Upper lobe of left lung (tissue), 6 donors: ENCODE results near the gene IQSEC1. TPM values are rescaled to one million over a fixed set of nuclear protein-coding genes. Genes with fewer than 3 reads are reported as not detected.

ENCODE experiments used
- ATAC-seq, 2 donors: fragments of 200-7000 bp; cut with Tn5 transposase; one replicate each; pipeline ENCODE4 v1.9.1; 2022; ENCODE audit warnings: mild to moderate bottlenecking in 2 of 2, moderate library complexity in 2 of 2; ENCODE audit not compliant: low FRiP score in 2 of 2
- DNase-seq, 2 donors: peaks; one replicate each; pipeline ENCODE4 v3.0.0-alpha.2; 2019 to 2020
- H3K27ac ChIP-seq, 4 donors: fragments of 200-600 bp; sonication (generic); one replicate each; pipeline ENCODE4 v1.5.1; 2016 to 2019
- H3K27me3 ChIP-seq, 4 donors: fragments of 200-600 bp; sonication (generic); one replicate each; pipeline ENCODE4 v1.5.1; 2017 to 2019
- H3K36me3 ChIP-seq, 4 donors: fragments of 200-600 bp; sonication (generic); one replicate each; pipeline ENCODE4 v1.5.1; 2016 to 2019
- H3K4me1 ChIP-seq, 4 donors: fragments of 200-600 bp; sonication (generic); one replicate each; pipeline ENCODE4 v1.5.1; 2018 to 2019
- H3K4me3 ChIP-seq, 4 donors: fragments of 200-600 bp; sonication (generic); one replicate each; pipeline ENCODE4 v1.5.1; 2017 to 2019; ENCODE audit warnings: mild to moderate bottlenecking in 2 of 4, moderate library complexity in 1 of 4
- H3K9me3 ChIP-seq, 4 donors: fragments of 200-600 bp; sonication (generic); one replicate each; pipeline ENCODE4 v1.5.1; 2018 to 2019
- CTCF ChIP-seq, 6 experiments: fragments of 450-650 bp in 4 of 6; fragments of 200-600 bp in 2 of 6; sonication (generic) in 2 of 6; IDR thresholded peaks; one replicate each; pipeline ENCODE4 v1.5.1; 2016 to 2019; ENCODE audit warnings: antibody characterized with exemption in 6 of 6
- EP300 ChIP-seq, 4 donors: sonication (generic); formaldehyde crosslinking; IDR thresholded peaks; one replicate each; pipeline ENCODE4 v1.5.1; 2017; ENCODE audit warnings: antibody characterized with exemption in 4 of 4, control low read depth in 2 of 4
- POLR2A ChIP-seq, 4 donors: fragments of 450-650 bp; IDR thresholded peaks; one replicate each; pipeline ENCODE4 v1.5.1; 2016 to 2017; ENCODE audit warnings: antibody characterized with exemption in 4 of 4, mild to moderate bottlenecking in 2 of 4
- POLR2AphosphoS5 ChIP-seq, 2 donors: sonication (generic); formaldehyde crosslinking; IDR thresholded peaks; one replicate each; pipeline ENCODE4 v1.5.1; 2017; ENCODE audit warnings: antibody characterized with exemption in 2 of 2
- WGBS, 2 donors: methylation state at CpG; one replicate each; pipeline ENCODE4 v1.1.5; 2017 to 2018; 5-methylcytosine and 5-hydroxymethylcytosine counted together
- total RNA-seq, 6 donors: library from RNA; depleted of rRNA in 4 of 6; stranded (reverse); fragments of >200 nt in 4 of 6; gene quantifications; one replicate each; pipeline versions ENCODE4 v1.1.0 to v1.2.1, GENCODE V29; 2016 to 2021
- donor health status: DM: no; HTN: no; CAD: no; lungs with moderate emphysema.
- donor health status: DM: no; HTN: yes; CAD: no; lungs with severe emphysema.

The IQSEC1 gene
- total RNA-seq, 6 donors from 2014 or later, result 51.1 to 105 (median 81.0) TPM

- Histone ChIP-seq H3K27me3 (no peaks in the 10 kb centered on the region), H3K4me3 (no peak overlapping the region), H3K4me1 (no peaks in the 10 kb centered on the region), H3K36me3 (no peaks in the 10 kb centered on the region), H3K9me3 (no peaks in the 10 kb centered on the region), H3K27ac (no peak overlapping the region)
- WGBS, 2 donors, result 88 to 90% methylated on average over 20 to 26 of the region's 26 CpGs
- no peak for DNase-seq
- ATAC-seq, result no peak
- TF ChIP-seq POLR2A (IDR thresholded peaks at IDR 0.05) (no peak), CTCF (IDR thresholded peaks at IDR 0.05) (no peak), EP300 (IDR thresholded peaks at IDR 0.05) (no peak), POLR2AphosphoS5 (IDR thresholded peaks at IDR 0.05) (no peak)
Observed at GRCh38 chr3:13085081-13085845, 12.0 kb upstream of the IQSEC1 start.

GRCh38 chr3:13083898-13084297 is 10.7 kb upstream of the IQSEC1 start:
- TF ChIP-seq POLR2AphosphoS5 (IDR thresholded peaks at IDR 0.05), result no peak
- TF ChIP-seq CTCF (IDR thresholded peaks at IDR 0.05), result no peak
- no peak for TF ChIP-seq POLR2A (IDR thresholded peaks at IDR 0.05)
- no peak for TF ChIP-seq EP300 (IDR thresholded peaks at IDR 0.05)
- H3K9me3 ChIP-seq, result no peaks in the 10 kb centered on the region
- no peak overlapping the region for H3K4me3 ChIP-seq
- no peaks in the 10 kb centered on the region for H3K4me1 ChIP-seq
- 82 to 83% methylated on average over 8 of the region's 8 CpGs for WGBS, 2 donors
- H3K36me3 ChIP-seq, result no peaks in the 10 kb centered on the region
- DNase-seq (no peak), ATAC-seq (no peak)
- H3K27me3 ChIP-seq, result no peaks in the 10 kb centered on the region
- no peak overlapping the region for H3K27ac ChIP-seq

GRCh38 chr3:13083254-13083653 is 10.0 kb upstream of the IQSEC1 start:
- WGBS, 2 donors, result 90 to 91% methylated on average over 6 of the region's 6 CpGs
- H3K27me3 ChIP-seq, result no peaks in the 10 kb centered on the region
- ATAC-seq (no peak), DNase-seq (no peak)
- H3K4me1 ChIP-seq, result no peaks in the 10 kb centered on the region
- no peak for TF ChIP-seq CTCF (IDR thresholded peaks at IDR 0.05)
- TF ChIP-seq EP300 (IDR thresholded peaks at IDR 0.05), result no peak
- no peak for TF ChIP-seq POLR2A (IDR thresholded peaks at IDR 0.05)
- TF ChIP-seq POLR2AphosphoS5 (IDR thresholded peaks at IDR 0.05), result no peak
- no peaks in the 10 kb centered on the region for H3K36me3 ChIP-seq
- H3K27ac ChIP-seq, result no peak overlapping the region
- H3K9me3 ChIP-seq, result no peaks in the 10 kb centered on the region
- no peak overlapping the region for H3K4me3 ChIP-seq

DNA sequence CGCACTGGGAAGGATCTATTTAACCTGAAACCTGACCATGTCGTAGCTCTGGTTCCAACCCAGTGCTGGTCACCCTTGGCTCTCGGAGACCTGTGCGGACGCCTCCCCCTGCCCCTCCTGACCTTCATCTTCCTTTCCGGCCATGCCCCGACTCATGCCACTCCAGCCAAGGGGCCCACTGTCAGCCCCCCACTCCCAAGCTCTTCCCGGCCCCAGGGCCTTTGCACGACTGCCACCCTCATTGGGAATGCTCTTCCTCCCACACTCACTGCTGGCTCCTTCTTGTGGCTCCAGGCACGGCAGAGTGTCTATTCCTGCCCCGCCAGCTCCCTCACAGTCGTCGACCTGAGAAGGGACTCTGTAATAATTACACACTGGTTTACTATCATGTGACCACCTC is 9.4 kb upstream of the IQSEC1 start:
- Histone ChIP-seq H3K9me3 (no peaks in the 10 kb centered on the region), H3K27me3 (no peaks in the 10 kb centered on the region), H3K27ac (no peak overlapping the region), H3K4me1 (peaks cover 0 to 2% (median 0%) of the 10 kb centered on the region in 4 donors), H3K4me3 (no peak overlapping the region), H3K36me3 (no peaks in the 10 kb centered on the region)
- DNase-seq, result no peak
- no peak for TF ChIP-seq CTCF (IDR thresholded peaks at IDR 0.05)
- no peak for TF ChIP-seq POLR2AphosphoS5 (IDR thresholded peaks at IDR 0.05)
- WGBS, 2 donors, result 89 to 91% methylated on average over 13 of the region's 13 CpGs
- ATAC-seq, result no peak
